ENCODE data around the gene APBB2. TPM values are rescaled to one million over a fixed set of nuclear protein-coding genes. Genes with fewer than 3 reads are reported as not detected.

Gene APBB2
- total RNA-seq, 2 donors from 2014 or later, result 17.4 to 56.6 TPM

DNA sequence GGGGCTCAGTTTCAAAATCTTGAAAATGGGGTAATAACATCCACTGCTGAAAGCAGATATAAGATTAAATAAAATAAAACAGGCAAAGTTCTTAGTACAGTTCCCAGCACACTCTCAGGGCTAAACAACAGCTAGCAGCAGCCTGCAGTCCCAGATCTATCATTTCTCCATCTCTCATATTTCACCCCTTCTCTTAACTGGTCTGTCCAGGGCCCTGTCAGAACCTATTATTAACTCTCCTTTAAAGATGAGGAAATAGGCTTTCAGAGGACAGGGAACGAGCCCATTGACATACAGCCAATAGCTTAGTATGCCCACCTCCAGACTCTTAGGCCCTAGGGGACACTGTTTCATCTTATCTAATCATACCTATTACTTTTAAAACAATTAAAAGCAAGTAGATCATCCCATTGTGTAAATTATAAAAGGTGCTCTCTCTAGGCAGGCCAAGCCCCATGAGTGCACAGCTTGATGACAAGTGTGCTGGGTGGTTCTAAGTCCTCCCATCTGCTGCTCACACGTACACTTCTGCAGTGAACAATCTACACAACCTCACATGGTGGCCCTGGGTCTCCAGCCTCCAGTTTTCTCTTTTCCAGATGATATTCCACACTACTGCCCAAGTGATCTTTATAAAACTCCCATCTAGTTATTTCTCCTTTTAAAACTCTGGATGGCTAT is 119.0 kb downstream of the APBB2 start:
- no peak for TF ChIP-seq POLR2AphosphoS5 (IDR thresholded peaks at IDR 0.05)
- TF ChIP-seq, protein P1, sequence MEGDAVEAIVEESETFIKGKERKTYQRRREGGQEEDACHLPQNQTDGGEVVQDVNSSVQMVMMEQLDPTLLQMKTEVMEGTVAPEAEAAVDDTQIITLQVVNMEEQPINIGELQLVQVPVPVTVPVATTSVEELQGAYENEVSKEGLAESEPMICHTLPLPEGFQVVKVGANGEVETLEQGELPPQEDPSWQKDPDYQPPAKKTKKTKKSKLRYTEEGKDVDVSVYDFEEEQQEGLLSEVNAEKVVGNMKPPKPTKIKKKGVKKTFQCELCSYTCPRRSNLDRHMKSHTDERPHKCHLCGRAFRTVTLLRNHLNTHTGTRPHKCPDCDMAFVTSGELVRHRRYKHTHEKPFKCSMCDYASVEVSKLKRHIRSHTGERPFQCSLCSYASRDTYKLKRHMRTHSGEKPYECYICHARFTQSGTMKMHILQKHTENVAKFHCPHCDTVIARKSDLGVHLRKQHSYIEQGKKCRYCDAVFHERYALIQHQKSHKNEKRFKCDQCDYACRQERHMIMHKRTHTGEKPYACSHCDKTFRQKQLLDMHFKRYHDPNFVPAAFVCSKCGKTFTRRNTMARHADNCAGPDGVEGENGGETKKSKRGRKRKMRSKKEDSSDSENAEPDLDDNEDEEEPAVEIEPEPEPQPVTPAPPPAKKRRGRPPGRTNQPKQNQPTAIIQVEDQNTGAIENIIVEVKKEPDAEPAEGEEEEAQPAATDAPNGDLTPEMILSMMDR (IDR thresholded peaks at IDR 0.05), result no peak
- TF ChIP-seq POLR2A (IDR thresholded peaks at IDR 0.05), result no peak
- no peak for DNase-seq (ENCODE audit: low spot score)
- Histone ChIP-seq H3K4me1 (replicated peaks) (no peaks in the 10 kb centered on the region), H3K27ac (no peak overlapping the region), H3K27me3 (replicated peaks; ENCODE audit: insufficient read depth) (no peaks in the 10 kb centered on the region), H3K9me3 (no peaks in the 10 kb centered on the region), H3K36me3 (no peaks in the 10 kb centered on the region), H3K4me3 (no peak overlapping the region)
- intact Hi-C loops (cut with DNase I), result no loop called here
- WGBS, result 83% methylated on average over 2 of the region's 2 CpGs

DNA sequence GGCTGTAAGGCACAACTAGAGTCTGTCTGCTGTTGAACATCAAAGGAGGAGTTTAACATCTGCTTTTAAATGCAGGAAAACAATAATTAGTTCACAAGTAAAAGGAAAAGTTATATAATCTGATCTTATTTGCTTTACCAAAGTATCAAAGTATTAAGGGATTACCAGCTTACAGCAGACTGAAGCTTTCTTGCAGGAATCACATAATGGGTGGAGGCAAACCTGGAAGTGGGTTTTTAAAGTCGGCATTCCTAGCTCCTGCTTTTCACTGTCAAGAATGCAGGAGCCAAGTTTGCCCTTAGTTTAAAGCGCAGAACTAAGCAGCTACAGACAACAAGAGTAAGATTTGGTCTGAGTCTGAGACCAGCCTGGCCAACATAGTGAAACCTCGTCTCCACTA is 122.2 kb downstream of the APBB2 start:
- Histone ChIP-seq H3K4me3 (no peak overlapping the region), H3K36me3 (no peaks in the 10 kb centered on the region), H3K27me3 (replicated peaks; ENCODE audit: insufficient read depth) (no peaks in the 10 kb centered on the region), H3K9me3 (no peaks in the 10 kb centered on the region), H3K4me1 (replicated peaks) (no peaks in the 10 kb centered on the region), H3K27ac (no peak overlapping the region)
- DNase-seq (ENCODE audit: low spot score), result no peak
- intact Hi-C loops (cut with DNase I), result no loop called here
- 73% methylated on average over 3 of the region's 3 CpGs for WGBS
- TF ChIP-seq POLR2AphosphoS5 (IDR thresholded peaks at IDR 0.05), result no peak
- TF ChIP-seq, protein P1 (IDR thresholded peaks at IDR 0.05), result no peak
- TF ChIP-seq POLR2A (IDR thresholded peaks at IDR 0.05), result no peak

DNA sequence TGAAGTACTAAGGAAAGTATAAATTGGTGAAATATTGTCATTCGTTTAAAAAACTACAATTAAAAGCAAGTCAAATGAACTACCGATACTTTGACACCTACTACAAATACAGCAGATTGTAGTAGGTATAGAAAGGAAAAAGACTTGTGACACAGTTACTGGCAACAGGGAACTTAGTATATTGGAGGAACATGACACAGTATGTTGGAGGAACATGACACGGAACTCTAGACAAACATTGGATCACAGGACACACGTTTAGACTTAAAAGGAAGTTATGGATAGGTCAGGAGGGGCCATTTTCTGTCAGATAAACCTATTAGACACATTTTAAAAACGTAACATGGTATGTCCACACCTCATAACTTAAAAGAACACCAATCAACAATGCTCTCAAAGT is 132.5 kb downstream of the APBB2 start:
- no peak for DNase-seq (ENCODE audit: low spot score)
- Histone ChIP-seq H3K4me1 (replicated peaks) (peaks cover 3% of the 10 kb centered on the region), H3K36me3 (no peaks in the 10 kb centered on the region), H3K27ac (no peak overlapping the region), H3K4me3 (no peak overlapping the region), H3K9me3 (no peaks in the 10 kb centered on the region), H3K27me3 (replicated peaks; ENCODE audit: insufficient read depth) (no peaks in the 10 kb centered on the region)
- no peak for TF ChIP-seq POLR2AphosphoS5 (IDR thresholded peaks at IDR 0.05)
- TF ChIP-seq POLR2A (IDR thresholded peaks at IDR 0.05), result no peak
- TF ChIP-seq, protein P1 (IDR thresholded peaks at IDR 0.05), result no peak
- intact Hi-C loops (cut with DNase I), result no loop called here
- WGBS, result 84% methylated on average over 5 of the region's 5 CpGs

DNA sequence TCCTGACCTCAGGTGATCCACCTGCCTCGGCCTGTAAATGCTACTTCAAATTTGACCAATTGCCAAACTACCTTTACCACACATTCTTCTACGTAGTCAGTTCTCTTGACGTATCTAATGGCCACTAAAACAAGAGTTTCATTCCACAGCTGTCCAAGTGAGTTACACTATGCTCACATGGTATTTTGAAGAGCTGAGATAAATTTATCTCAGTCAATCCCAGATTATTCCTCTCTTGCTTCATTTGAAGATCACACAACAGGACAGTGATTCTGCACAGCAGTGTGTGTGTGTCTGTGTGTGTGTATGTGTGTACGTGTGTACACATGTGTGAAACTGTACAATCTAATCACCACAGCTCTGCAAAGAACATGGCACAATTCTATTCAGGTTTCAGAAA is 133.4 kb downstream of the APBB2 start:
- 78% methylated on average over 4 of the region's 4 CpGs for WGBS
- Histone ChIP-seq H3K27ac (no peak overlapping the region), H3K4me1 (replicated peaks) (peaks cover 3% of the 10 kb centered on the region), H3K4me3 (no peak overlapping the region), H3K27me3 (replicated peaks; ENCODE audit: insufficient read depth) (no peaks in the 10 kb centered on the region), H3K36me3 (no peaks in the 10 kb centered on the region), H3K9me3 (no peaks in the 10 kb centered on the region)
- intact Hi-C loops (cut with DNase I), result no loop called here
- DNase-seq (ENCODE audit: low spot score), result no peak
- TF ChIP-seq POLR2A (IDR thresholded peaks at IDR 0.05) (no peak), POLR2AphosphoS5 (IDR thresholded peaks at IDR 0.05) (no peak)
- TF ChIP-seq, protein P1 (IDR thresholded peaks at IDR 0.05), result no peak

DNA sequence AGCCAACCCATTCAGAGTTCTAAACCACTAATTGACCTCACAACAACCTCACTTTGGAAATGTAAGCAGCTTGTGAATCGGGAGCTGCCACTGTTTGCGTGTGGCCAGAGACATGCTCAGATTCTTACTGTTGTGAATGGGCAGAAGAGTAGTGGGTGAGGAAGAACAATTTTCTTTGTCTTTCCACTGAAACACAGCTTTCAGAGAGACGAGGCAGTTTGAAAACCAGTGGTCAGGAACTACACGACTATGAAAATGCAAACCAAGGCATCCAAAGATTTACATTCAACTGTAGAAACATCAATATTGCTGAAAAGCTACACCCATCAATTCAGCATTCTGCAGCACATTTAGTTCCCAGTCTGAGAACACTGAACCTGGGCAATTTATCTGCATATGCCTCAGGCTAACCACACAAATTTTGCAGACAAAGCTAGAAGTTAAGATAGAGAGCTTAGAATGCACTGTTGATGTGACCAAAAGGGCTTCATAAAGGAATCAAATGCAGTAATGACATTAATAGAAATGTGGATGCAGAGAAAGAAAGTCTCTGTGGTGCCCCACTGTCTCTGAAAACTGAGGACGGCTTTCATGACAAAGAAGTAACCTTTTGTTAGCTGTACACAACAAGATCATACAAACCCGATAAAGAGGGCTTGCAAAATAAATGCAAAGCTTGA is 134.3 kb downstream of the APBB2 start:
- Histone ChIP-seq H3K36me3 (no peaks in the 10 kb centered on the region), H3K9me3 (no peaks in the 10 kb centered on the region), H3K4me3 (no peak overlapping the region), H3K4me1 (replicated peaks) (peaks cover 3% of the 10 kb centered on the region), H3K27ac (no peak overlapping the region), H3K27me3 (replicated peaks; ENCODE audit: insufficient read depth) (no peaks in the 10 kb centered on the region)
- WGBS, result 78% methylated on average over 6 of the region's 6 CpGs
- intact Hi-C loops (cut with DNase I), result no loop called here
- TF ChIP-seq, protein P1 (IDR thresholded peaks at IDR 0.05), result no peak
- no peak for TF ChIP-seq POLR2AphosphoS5 (IDR thresholded peaks at IDR 0.05)
- no peak for TF ChIP-seq POLR2A (IDR thresholded peaks at IDR 0.05)
- no peak for DNase-seq (ENCODE audit: low spot score)

All from prostate gland (tissue), 2 donors.